Limb (tissue), 2 donors: Measurements from ENCODE around the gene COQ2.
A peak's percentile ranks its signal among the peaks of the same experiment; 100 is the strongest.
"Not testable (repeated sequence)": the region's sequence is repeated elsewhere in the genome, so short reads cannot be mapped to it uniquely, and the experiment has no call there.

Experiments
- DNase-seq, 2 donors: peaks; one replicate each; pipeline ENCODE4 v3.0.0-alpha.2; 2016; ENCODE audit errors: extremely low spot score in 2 of 2

Gene COQ2, protein sequence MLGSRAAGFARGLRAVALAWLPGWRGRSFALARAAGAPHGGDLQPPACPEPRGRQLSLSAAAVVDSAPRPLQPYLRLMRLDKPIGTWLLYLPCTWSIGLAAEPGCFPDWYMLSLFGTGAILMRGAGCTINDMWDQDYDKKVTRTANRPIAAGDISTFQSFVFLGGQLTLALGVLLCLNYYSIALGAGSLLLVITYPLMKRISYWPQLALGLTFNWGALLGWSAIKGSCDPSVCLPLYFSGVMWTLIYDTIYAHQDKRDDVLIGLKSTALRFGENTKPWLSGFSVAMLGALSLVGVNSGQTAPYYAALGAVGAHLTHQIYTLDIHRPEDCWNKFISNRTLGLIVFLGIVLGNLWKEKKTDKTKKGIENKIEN

DNA sequence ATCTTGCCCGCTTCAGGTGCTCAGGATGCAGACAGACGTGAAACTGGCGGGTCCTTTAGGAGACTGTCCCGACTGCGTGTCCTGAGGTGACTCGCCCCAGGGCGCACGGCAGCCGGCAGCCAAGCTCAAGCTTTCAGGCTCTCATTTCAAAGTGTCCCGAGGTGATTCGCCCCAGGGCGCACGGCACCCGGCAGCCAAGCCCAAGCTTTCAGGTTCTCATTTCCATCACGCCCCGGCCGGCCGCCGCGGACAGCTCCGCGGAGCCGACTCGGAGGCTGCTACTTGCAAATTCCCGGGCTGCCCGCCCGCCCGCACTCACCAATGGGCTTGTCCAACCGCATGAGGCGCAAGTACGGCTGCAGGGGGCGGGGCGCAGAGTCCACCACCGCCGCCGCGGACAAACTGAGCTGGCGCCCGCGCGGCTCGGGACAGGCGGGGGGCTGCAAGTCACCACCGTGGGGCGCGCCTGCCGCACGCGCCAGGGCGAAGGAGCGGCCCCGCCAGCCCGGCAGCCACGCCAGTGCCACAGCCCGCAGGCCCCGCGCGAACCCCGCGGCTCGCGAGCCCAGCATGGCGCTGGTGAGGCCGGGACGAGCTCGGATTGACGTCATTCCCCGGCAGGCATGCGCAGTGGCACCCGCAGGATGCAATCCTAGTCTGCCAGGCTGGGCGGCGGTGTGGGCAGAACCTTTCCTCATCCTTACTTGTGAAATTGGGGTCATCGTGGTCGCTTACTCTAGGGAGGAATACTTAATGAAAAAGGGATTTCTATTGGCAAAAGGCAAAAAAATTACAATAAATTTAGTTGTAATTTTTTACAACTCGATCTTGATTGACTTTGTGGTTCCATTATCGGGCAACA is at the start of gene COQ2:
Gene COQ2 (minus strand): TSS at position 606 of the 862 bp plus-strand sequence. CDS start 34 bp downstream, at position 572.
- peak; percentile 93 to 97 for DNase-seq

GRCh38 chr4:83331956-83332355 is 47.4 kb upstream of the COQ2 start:
- DNase-seq = no peak

- no peak for DNase-seq
Measured at GRCh38 chr4:83329521-83330110, 45.0 kb upstream of the COQ2 start.

GRCh38 chr4:83328521-83329187 is 44.1 kb upstream of the COQ2 start:
- no peak for DNase-seq

- DNase-seq = no peak
Measured at GRCh38 chr4:83326546-83326945, 41.9 kb upstream of the COQ2 start.

- DNase-seq = not testable (repeated sequence)
Measured at GRCh38 chr4:83325306-83325705, 40.7 kb upstream of the COQ2 start.

DNA sequence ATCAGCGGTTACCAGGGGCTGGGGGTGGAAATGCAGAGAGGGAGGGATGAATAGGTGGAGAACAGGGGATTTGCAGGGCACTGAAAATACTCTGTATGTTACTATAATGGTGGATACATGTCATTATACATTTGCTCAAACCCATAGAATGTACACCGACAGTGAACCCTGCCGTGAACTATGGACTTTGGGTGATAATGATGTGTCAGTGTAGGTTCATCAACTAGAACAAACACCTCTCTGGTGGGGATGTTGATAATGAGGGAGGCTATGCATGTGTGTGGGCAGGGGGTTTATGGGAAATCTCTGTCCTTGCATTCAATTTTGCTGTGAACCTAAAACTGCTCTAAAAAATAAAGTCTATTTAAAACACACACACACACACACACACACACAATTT is 38.5 kb upstream of the COQ2 start:
- DNase-seq = no peak

GRCh38 chr4:83320548-83320947 is 36.0 kb upstream of the COQ2 start:
- DNase-seq = no peak

GRCh38 chr4:83318666-83319065 is 34.1 kb upstream of the COQ2 start:
- no peak for DNase-seq

DNA sequence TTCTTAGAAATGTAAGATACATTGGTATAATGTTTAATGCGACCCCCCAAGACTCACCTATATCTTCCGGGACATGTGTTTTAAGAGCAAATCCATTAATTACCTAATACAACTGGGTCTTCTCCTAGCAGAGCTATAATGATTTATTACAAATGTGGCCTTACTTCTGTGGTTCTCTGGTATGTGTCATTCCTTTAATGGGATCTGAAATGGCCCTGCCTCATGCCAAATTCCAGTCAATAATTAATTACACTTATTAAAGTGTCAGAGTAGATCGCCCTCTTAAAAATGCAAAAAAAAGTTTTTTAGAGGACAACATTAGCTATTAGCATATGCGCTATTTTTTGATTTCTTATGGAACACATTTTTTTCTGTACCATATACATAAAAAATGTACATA is 33.1 kb upstream of the COQ2 start:
- DNase-seq = no peak

DNA sequence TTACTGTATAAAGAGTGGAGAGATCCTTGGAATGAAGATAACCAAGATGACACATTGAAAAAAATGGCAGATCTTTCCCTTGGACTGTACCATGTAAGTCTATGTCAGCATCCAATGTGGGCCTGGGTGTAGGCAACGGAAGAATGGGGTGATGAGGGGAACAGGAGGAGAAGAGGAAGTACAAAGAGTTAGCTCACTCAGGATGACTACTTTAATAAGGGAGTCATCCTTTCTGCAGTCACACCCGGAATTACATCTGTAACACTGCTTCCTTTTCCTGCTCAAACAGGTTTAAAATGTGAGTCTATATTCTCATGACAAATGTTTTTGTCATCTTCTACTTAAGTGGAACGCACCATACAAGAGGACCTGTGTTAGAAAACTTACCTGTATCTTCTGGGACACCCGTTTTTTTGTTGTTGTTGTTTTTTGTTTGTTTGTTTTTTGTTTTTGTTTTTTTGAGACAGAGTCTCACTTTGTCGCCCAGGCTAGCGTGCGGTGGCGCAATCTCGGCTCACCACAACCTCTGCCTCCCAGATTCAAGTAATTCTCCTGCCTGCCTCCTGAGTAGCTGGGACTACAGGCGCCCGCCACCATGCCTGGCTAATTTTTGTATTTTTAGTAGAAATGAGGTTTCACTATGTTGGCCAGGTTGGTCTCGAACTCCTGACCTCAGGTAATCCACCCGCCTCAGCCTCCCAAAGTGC is 32.0 kb upstream of the COQ2 start:
- DNase-seq = no peak

DNA sequence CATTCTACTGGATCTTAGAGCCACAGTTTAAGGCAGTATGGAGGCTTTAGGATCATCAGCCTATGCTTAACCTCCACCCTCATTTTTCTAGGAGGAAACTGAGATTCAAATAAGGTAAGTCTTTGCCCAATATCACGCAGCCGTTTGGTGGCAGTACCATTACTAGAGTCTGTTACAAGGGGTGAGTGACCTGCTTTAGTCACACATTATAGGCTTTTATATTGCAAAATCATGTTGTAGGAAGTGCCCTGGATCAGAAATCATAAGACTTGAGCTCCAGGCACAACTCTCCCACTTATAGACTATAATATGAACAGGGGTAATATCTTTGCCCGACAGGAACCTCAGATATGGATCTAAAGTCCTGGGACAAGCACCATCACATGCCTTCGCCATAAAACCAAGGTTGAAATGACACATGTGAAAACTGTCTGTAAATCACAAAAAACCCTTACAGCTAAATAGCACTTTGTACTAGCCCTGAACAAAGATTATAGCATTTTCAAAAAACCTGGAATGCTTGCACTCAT is 30.8 kb upstream of the COQ2 start:
- DNase-seq = no peak

- DNase-seq = no peak
Measured at GRCh38 chr4:83308672-83309071, 24.1 kb upstream of the COQ2 start.

DNA sequence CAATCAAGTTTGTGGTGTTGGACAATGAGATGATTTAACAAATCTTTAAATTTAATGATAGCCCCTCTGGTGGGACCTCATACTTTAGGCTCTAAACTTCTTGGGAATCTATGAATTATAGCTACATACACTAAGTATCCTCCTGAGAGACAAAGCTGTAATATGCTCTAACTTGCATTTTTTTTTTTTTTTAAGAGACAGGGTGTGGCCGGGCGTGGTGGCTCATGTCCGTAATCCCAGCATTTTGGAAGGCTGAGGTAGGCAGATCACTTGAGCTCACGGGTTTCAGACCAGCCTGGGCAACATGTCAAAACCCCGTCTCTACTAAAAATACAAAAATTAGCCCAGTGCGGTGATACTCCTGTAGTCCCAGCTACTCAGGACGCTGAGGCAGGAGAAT is 23.3 kb upstream of the COQ2 start:
- DNase-seq = no peak

GRCh38 chr4:83305187-83305586 is 20.6 kb upstream of the COQ2 start:
- DNase-seq = no peak

GRCh38 chr4:83297548-83298260 is 13.1 kb upstream of the COQ2 start:
- no peak for DNase-seq

GRCh38 chr4:83293305-83294046 is 8.9 kb upstream of the COQ2 start:
- DNase-seq = no peak

DNA sequence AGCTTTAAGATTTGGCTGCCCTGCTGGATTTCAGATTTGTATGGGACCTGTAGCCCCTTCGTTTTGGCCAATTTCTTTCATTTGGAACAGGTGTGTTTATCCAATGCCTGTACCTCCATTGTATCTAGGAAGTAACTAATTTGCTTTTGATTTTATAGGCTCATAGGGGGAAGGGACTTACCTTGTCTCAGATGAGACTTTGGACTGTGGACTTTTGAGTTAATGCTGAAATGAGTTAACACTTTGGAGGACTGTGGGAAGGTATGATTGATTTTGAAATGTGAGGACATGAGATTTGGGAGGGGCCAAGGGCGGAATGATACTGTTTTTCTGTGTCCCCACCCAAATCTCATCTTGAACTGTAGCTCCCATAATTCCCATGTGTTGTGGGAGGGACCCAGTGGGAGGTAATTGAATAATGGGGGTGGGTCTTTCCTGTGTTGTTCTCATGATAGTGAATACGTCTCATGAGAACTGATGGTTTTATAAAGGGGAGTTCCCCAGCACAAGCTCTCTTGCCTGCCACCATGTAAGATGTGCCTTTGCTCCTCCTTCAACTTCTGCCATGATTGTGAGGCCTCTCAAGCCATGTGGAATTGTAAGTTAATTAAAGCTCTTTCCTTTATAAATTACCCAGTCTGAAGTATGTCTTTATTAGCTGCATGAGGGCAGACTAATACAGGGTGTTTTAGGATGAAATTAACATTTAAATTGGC is 5.6 kb upstream of the COQ2 start:
- DNase-seq = not testable (repeated sequence)

DNA sequence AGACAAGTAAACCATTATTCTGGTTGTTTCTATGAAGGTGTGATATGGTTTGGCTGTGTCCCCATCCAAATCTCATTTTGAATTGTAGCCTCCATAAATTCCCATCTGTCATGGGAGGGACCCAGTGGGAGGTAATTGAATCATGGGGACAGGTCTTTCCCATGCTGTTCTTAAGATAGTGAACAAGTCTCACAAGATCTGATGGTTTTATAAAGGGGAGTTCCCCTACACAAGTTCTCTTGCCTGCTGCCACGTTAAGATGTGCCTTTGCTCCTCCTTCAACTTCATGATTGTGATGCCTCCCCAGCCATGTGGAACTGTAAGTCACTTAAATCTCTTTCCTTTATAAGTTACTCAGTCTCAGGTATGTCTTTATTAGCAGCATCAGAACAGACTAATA is 3.8 kb upstream of the COQ2 start:
- not testable (repeated sequence) for DNase-seq
